Activated CD8-positive, alpha-beta T cell treated with anti-CD3 and anti-CD28 coated beads, Interleukin-2, amount 10 ng/mL, durations not matched to agents 7 days and 5 days (primary cell): Measurements from ENCODE around the gene FAM83G. TPM values are rescaled to one million over a fixed set of nuclear protein-coding genes. Genes with fewer than 3 reads are reported as not detected.
A peak's percentile ranks its signal among the peaks of the same experiment; 100 is the strongest.
"Not testable (repeated sequence)": the region's sequence is repeated elsewhere in the genome, so short reads cannot be mapped to it uniquely, and the experiment has no call there.

Experiments
- ATAC-seq: fragments of 150-1000 bp; cut with Tn5 transposase; one replicate; pipeline ENCODE4 v1.10.0; 2021; ENCODE audit warnings: moderate library complexity
- CTCF ChIA-PET: fragments of 350-600 bp; sonication (Branson Sonifier 250); formaldehyde crosslinking; loops from one replicate; lab custom pipeline; 2021; ENCODE audit warnings: antibody characterized with exemption; lab: Charles Lee
- POLR2A ChIA-PET: fragments of 350-600 bp; sonication (Branson Sonifier 250); formaldehyde crosslinking; loops from one replicate; lab custom pipeline; 2021; ENCODE audit warnings: antibody characterized with exemption; lab: Charles Lee
- DNase-seq: peaks from one replicate; pipeline ENCODE4 v3.0.0-alpha.2; 2020
- H3K27ac Mint-ChIP-seq: one replicate; pipeline ENCODE4 v1.8.0; 2021; ENCODE audit warnings: mild to moderate bottlenecking, mixed read lengths
- H3K27me3 Mint-ChIP-seq: one replicate; pipeline ENCODE4 v1.8.0; 2021; ENCODE audit warnings: low read depth, mixed read lengths
- H3K36me3 Mint-ChIP-seq: one replicate; pipeline ENCODE4 v1.8.0; 2021; ENCODE audit warnings: low read depth, mixed read lengths
- H3K4me1 Mint-ChIP-seq: one replicate; pipeline ENCODE4 v1.8.0; 2021; ENCODE audit warnings: low read depth, mixed read lengths
- H3K4me3 Mint-ChIP-seq: one replicate; pipeline ENCODE4 v1.8.0; 2021; ENCODE audit warnings: mild to moderate bottlenecking, mixed read lengths
- H3K9me3 Mint-ChIP-seq: one replicate; pipeline ENCODE4 v1.8.0; 2022; ENCODE audit warnings: mixed read lengths; ENCODE audit not compliant: insufficient read depth
- total RNA-seq, 2 experiments: library from RNA; stranded (reverse); gene quantifications; one replicate each; pipeline ENCODE4 v1.2.3, GENCODE V29; 2021

FAM83G gene
- 1 to 10 TPM; 4.0 to 4.5 TPM for total RNA-seq

- no peaks in the 10 kb centered on the region for H3K36me3 Mint-ChIP-seq
- ATAC-seq (peak; percentile 85), DNase-seq (peak; percentile 87)
- peak within 1 kb of the TSS; percentile 72 for H3K27ac Mint-ChIP-seq
- H3K9me3 Mint-ChIP-seq, result no peaks in the 10 kb centered on the region
- POLR2A ChIA-PET, result interaction anchor here (1.1 to 1.8 kb wide), 3 partner anchors 13 to 18 kb away, joined by 3 to 7 read pairs (median 4); no protein-coding TSS in a partner anchor
- H3K27me3 Mint-ChIP-seq, result peaks cover 19% of the 10 kb centered on the region
- peaks cover 23% of the 10 kb centered on the region for H3K4me1 Mint-ChIP-seq
- peak within 1 kb of the TSS; percentile 82 for H3K4me3 Mint-ChIP-seq
- CTCF ChIA-PET, result interaction anchor here (1.2 kb wide), 1 partner anchor 44 kb away, joined by 3 read pairs; no protein-coding TSS in a partner anchor
Observed at GRCh38 chr17:19004421-19005136, at the start of gene FAM83G. FAM83G (minus strand) TSS chr17:19004764; CDS start chr17:19004041, 723 bp downstream.

- H3K27me3 Mint-ChIP-seq, ATAC-seq, H3K9me3 Mint-ChIP-seq, CTCF ChIA-PET, H3K4me3 Mint-ChIP-seq, H3K27ac Mint-ChIP-seq, H3K4me1 Mint-ChIP-seq, POLR2A ChIA-PET, H3K36me3 Mint-ChIP-seq: not testable (repeated sequence)
- DNase-seq, result peak; percentile 18
Observed at GRCh38 chr17:19048826-19049225, 44.3 kb upstream of the FAM83G start.

- H3K36me3 Mint-ChIP-seq, H3K4me3 Mint-ChIP-seq, H3K27ac Mint-ChIP-seq, H3K9me3 Mint-ChIP-seq, H3K27me3 Mint-ChIP-seq, ATAC-seq, H3K4me1 Mint-ChIP-seq, POLR2A ChIA-PET, CTCF ChIA-PET: not testable (repeated sequence)
- DNase-seq, result peak; percentile 16
Observed at GRCh38 chr17:19047510-19047909, 42.9 kb upstream of the FAM83G start.

- POLR2A ChIA-PET, DNase-seq, H3K27ac Mint-ChIP-seq, H3K9me3 Mint-ChIP-seq, H3K27me3 Mint-ChIP-seq, CTCF ChIA-PET, H3K4me1 Mint-ChIP-seq, H3K4me3 Mint-ChIP-seq, H3K36me3 Mint-ChIP-seq: not testable (repeated sequence)
- ATAC-seq, result peak; percentile 90
Observed at GRCh38 chr17:19046782-19047375, 42.3 kb upstream of the FAM83G start, which contains the start of gene GRAP. GRAP (minus strand) TSS chr17:19046957; CDS start chr17:19046926, 31 bp downstream.

GRCh38 chr17:19044643-19045042 is 40.1 kb upstream of the FAM83G start:
- POLR2A ChIA-PET, H3K27ac Mint-ChIP-seq, H3K9me3 Mint-ChIP-seq, DNase-seq, H3K4me1 Mint-ChIP-seq, H3K27me3 Mint-ChIP-seq, CTCF ChIA-PET, ATAC-seq, H3K36me3 Mint-ChIP-seq, H3K4me3 Mint-ChIP-seq: not testable (repeated sequence)

- H3K27ac Mint-ChIP-seq, H3K27me3 Mint-ChIP-seq, H3K4me1 Mint-ChIP-seq, CTCF ChIA-PET, H3K9me3 Mint-ChIP-seq, POLR2A ChIA-PET, ATAC-seq, H3K36me3 Mint-ChIP-seq, DNase-seq, H3K4me3 Mint-ChIP-seq: not testable (repeated sequence)
Observed at GRCh38 chr17:19043032-19043431, 38.5 kb upstream of the FAM83G start.

- CTCF ChIA-PET, H3K27me3 Mint-ChIP-seq, H3K4me1 Mint-ChIP-seq, ATAC-seq, POLR2A ChIA-PET, H3K27ac Mint-ChIP-seq, H3K4me3 Mint-ChIP-seq, H3K9me3 Mint-ChIP-seq, DNase-seq, H3K36me3 Mint-ChIP-seq: not testable (repeated sequence)
Observed at GRCh38 chr17:19042369-19042768, 37.8 kb upstream of the FAM83G start.

- H3K4me1 Mint-ChIP-seq, H3K27ac Mint-ChIP-seq, H3K27me3 Mint-ChIP-seq, H3K4me3 Mint-ChIP-seq, CTCF ChIA-PET, H3K36me3 Mint-ChIP-seq, DNase-seq, H3K9me3 Mint-ChIP-seq, ATAC-seq, POLR2A ChIA-PET: not testable (repeated sequence)
Observed at GRCh38 chr17:19041871-19042270, 37.3 kb upstream of the FAM83G start.

GRCh38 chr17:19040350-19040749 is 35.8 kb upstream of the FAM83G start:
- H3K27ac Mint-ChIP-seq, H3K9me3 Mint-ChIP-seq, DNase-seq, H3K4me1 Mint-ChIP-seq, H3K27me3 Mint-ChIP-seq, POLR2A ChIA-PET, CTCF ChIA-PET, H3K4me3 Mint-ChIP-seq, H3K36me3 Mint-ChIP-seq: not testable (repeated sequence)
- ATAC-seq, result peak; percentile 40

- H3K4me3 Mint-ChIP-seq, H3K9me3 Mint-ChIP-seq, CTCF ChIA-PET, DNase-seq, ATAC-seq, H3K27ac Mint-ChIP-seq, H3K27me3 Mint-ChIP-seq, H3K4me1 Mint-ChIP-seq, POLR2A ChIA-PET, H3K36me3 Mint-ChIP-seq: not testable (repeated sequence)
Observed at GRCh38 chr17:19038730-19039129, 34.2 kb upstream of the FAM83G start.

GRCh38 chr17:19038007-19038406 is 33.4 kb upstream of the FAM83G start:
- POLR2A ChIA-PET, CTCF ChIA-PET, H3K27ac Mint-ChIP-seq, H3K36me3 Mint-ChIP-seq, H3K4me1 Mint-ChIP-seq, H3K9me3 Mint-ChIP-seq, H3K27me3 Mint-ChIP-seq, H3K4me3 Mint-ChIP-seq, DNase-seq: not testable (repeated sequence)
- peak; percentile 44 for ATAC-seq

GRCh38 chr17:19037547-19037946 is 33.0 kb upstream of the FAM83G start:
- H3K27ac Mint-ChIP-seq, CTCF ChIA-PET, POLR2A ChIA-PET, H3K27me3 Mint-ChIP-seq, H3K4me1 Mint-ChIP-seq, H3K4me3 Mint-ChIP-seq, H3K36me3 Mint-ChIP-seq, DNase-seq, H3K9me3 Mint-ChIP-seq, ATAC-seq: not testable (repeated sequence)
